Vagina (tissue), 2 donors: Measurements from ENCODE around the gene PRPF38B. TPM values are rescaled to one million over a fixed set of nuclear protein-coding genes. Genes with fewer than 3 reads are reported as not detected.
"Not testable (repeated sequence)": the region's sequence is repeated elsewhere in the genome, so short reads cannot be mapped to it uniquely, and the experiment has no call there.

Experiments
- DNase-seq, 2 donors: peaks; one replicate each; pipeline ENCODE4 v3.0.0-alpha.2; 2017; ENCODE audit errors: extremely low spot score in 2 of 2
- H3K27ac ChIP-seq: fragments of 200-600 bp; sonication (generic); one replicate; pipeline ENCODE4 v1.5.1; 2019
- H3K27me3 ChIP-seq: fragments of 200-600 bp; sonication (generic); one replicate; pipeline ENCODE4 v1.5.1; 2019
- H3K36me3 ChIP-seq, 2 donors: fragments of 200-600 bp; sonication (generic); one replicate each; pipeline ENCODE4 v1.5.1; 2017 to 2019
- H3K4me1 ChIP-seq: fragments of 200-600 bp; sonication (generic); one replicate; pipeline ENCODE4 v1.5.1; 2019
- H3K4me3 ChIP-seq, 2 donors: fragments of 200-600 bp; sonication (generic); 1 replicate in 1 of 2; 2 replicates in 1 of 2; pipeline ENCODE4 v1.5.1; 2016 to 2019
- H3K9me3 ChIP-seq: fragments of 200-600 bp; sonication (generic); one replicate; pipeline ENCODE4 v1.5.1; 2019
- POLR2A ChIP-seq, 2 donors: fragments of 450-650 bp; IDR thresholded peaks; one replicate each; pipeline ENCODE4 v1.6.1; 2017; ENCODE audit warnings: antibody characterized with exemption in 2 of 2, mild to moderate bottlenecking in 2 of 2, moderate library complexity in 2 of 2
- POLR2AphosphoS5 ChIP-seq, 2 donors: sonication (generic); formaldehyde crosslinking; IDR thresholded peaks; one replicate each; pipeline ENCODE4 v1.9.0; 2017; ENCODE audit warnings: antibody characterized with exemption in 2 of 2, mild to moderate bottlenecking in 2 of 2, low read depth in 1 of 2; ENCODE audit not compliant: insufficient read depth in 1 of 2
- intact Hi-C: fragments of 100-400 bp; cut with DNase I; formaldehyde crosslinking; loops from one replicate; pipeline ENCODE4 v1.15.1; 2023
- total RNA-seq: library from RNA; depleted of rRNA; stranded (reverse); fragments of >200 nt; gene quantifications from one replicate; pipeline ENCODE4 v1.2.3, GENCODE V29; 2016
- TF ChIP-seq, protein P1 (sequence below), 3 experiments: fragments of 450-650 bp in 2 of 3; fragments of 200-600 bp in 1 of 3; sonication (generic) in 1 of 3; IDR thresholded peaks; one replicate each; pipeline ENCODE4 v1.5.1; 2017 to 2019; ENCODE audit warnings: antibody characterized with exemption in 3 of 3, mild to moderate bottlenecking in 2 of 3, moderate library complexity in 2 of 3

Gene PRPF38B
- total RNA-seq, 1 donor from 2014 or later: 27.0 TPM

DNA sequence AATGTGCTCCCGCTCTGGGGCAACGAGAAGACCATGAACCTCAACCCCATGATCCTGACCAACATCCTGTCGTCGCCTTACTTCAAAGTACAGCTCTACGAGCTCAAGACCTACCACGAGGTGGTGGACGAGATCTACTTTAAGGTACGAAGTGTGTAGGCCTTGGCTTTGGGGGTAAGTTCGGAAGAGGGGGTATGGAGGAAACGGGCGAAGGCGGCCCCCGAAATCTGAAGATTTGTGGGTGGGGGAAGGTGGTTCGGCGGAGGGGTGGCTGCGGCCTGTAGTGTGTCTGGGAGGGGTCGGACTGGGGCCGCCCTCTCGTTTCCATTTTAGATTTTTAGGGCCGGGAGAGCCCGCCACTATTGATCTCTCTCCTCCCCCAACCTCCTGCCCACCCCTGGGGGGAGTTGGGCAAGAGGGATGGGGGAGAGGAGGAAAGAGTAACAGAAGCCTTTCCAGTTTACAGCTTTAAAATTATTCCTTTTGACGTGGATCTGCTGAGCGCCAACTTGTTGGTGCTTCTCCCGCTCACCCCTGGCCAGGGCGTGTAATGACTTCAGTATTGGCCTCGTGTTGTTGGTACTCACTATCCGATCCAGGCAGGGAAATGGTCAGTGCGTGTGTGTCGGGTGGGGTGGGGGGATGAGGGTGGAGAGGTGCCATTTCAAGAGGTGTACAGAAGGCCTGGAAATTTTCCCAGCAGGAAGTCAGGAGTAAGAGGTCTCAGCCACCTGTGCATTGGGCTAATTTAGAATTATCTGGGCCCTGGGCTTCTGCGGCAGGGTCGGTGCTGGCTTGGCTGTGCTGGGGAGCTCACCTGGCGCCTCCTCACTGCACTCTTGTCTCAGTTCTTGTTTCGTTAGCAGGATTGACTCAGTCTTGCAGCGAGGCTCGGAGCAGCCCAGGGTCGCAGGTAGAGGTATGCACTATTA lies 880 bp downstream of the PRPF38B start:
- H3K27ac ChIP-seq: peak overlapping the region; percentile 92
- H3K4me3 ChIP-seq: peak overlapping the region; percentile 73 to 90
- H3K27me3 ChIP-seq: no peaks in the 10 kb centered on the region
- TF ChIP-seq POLR2AphosphoS5 (IDR thresholded peaks at IDR 0.05; ENCODE audit: insufficient read depth in 1 of 2, low read depth in 1 of 2) (no peak), POLR2A (IDR thresholded peaks at IDR 0.05) (no peak)
- TF ChIP-seq, protein P1, sequence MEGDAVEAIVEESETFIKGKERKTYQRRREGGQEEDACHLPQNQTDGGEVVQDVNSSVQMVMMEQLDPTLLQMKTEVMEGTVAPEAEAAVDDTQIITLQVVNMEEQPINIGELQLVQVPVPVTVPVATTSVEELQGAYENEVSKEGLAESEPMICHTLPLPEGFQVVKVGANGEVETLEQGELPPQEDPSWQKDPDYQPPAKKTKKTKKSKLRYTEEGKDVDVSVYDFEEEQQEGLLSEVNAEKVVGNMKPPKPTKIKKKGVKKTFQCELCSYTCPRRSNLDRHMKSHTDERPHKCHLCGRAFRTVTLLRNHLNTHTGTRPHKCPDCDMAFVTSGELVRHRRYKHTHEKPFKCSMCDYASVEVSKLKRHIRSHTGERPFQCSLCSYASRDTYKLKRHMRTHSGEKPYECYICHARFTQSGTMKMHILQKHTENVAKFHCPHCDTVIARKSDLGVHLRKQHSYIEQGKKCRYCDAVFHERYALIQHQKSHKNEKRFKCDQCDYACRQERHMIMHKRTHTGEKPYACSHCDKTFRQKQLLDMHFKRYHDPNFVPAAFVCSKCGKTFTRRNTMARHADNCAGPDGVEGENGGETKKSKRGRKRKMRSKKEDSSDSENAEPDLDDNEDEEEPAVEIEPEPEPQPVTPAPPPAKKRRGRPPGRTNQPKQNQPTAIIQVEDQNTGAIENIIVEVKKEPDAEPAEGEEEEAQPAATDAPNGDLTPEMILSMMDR (IDR thresholded peaks at IDR 0.05): no peak
- no peaks in the 10 kb centered on the region for H3K9me3 ChIP-seq
- H3K4me1 ChIP-seq: peaks cover 39% of the 10 kb centered on the region
- intact Hi-C loops: loop anchor here (5.0 kb wide), 1 partner anchor 124 kb away; no protein-coding TSS in a partner anchor
- H3K36me3 ChIP-seq: peaks cover 0 to 20% of the 10 kb centered on the region in 2 donors
- DNase-seq: no peak

DNA sequence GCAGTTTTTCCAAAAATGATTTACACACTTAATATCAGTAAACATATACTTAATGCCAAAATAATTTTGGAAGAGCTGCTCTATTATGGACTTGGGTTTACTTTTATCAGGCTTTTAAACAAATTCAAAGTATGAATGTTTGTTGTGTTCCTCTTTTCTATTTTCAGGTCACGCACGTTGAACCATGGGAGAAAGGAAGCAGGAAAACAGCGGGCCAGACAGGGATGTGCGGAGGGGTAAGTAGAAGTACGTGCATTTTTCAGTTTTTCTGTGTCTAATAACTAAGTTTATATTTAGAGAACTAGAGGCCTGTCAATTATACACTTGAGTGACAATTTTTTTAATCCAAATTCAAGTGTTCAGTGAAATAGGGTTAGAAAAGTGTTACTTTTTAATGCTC lies 3.4 kb downstream of the PRPF38B start:
- H3K36me3 ChIP-seq: peaks cover 4 to 45% of the 10 kb centered on the region in 2 donors
- intact Hi-C loops: no loop called here
- TF ChIP-seq POLR2AphosphoS5 (IDR thresholded peaks at IDR 0.05; ENCODE audit: insufficient read depth in 1 of 2, low read depth in 1 of 2) (no peak), POLR2A (IDR thresholded peaks at IDR 0.05) (no peak)
- TF ChIP-seq, protein P1 (IDR thresholded peaks at IDR 0.05): no peak
- peaks cover 39% of the 10 kb centered on the region for H3K4me1 ChIP-seq
- no peaks in the 10 kb centered on the region for H3K9me3 ChIP-seq
- H3K27ac ChIP-seq: no peak overlapping the region
- DNase-seq: no peak
- H3K27me3 ChIP-seq: no peaks in the 10 kb centered on the region
- no peak overlapping the region for H3K4me3 ChIP-seq

DNA sequence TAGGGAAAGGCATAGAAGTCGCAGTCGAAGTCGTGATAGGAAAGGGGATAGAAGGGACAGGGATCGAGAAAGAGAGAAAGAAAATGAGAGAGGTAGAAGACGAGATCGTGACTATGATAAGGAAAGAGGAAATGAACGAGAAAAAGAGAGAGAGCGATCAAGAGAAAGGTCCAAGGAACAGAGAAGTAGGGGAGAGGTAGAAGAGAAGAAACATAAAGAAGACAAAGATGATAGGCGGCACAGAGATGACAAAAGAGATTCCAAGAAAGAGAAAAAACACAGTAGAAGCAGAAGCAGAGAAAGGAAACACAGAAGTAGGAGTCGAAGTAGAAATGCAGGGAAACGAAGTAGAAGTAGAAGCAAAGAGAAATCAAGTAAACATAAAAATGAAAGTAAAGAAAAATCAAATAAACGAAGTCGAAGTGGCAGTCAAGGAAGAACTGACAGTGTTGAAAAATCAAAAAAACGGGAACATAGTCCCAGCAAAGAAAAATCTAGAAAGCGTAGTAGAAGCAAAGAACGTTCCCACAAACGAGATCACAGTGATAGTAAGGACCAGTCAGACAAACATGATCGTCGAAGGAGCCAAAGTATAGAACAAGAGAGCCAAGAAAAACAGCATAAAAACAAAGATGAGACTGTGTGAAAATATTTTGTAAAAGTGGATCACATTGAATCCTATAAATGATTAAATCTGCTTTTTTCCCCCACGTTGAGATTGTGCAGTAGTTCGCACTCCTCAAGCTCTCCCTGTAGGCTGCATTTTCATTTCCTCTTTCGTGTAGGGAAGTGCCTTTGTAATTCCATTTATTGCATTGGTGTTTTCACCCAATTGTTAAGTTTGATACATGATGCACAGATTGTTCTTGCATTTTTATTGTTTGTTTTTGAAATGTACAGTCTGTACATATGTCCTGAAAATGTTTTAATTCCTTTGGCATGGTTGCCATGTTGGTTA lies 7.5 kb downstream of the PRPF38B start:
- Histone ChIP-seq H3K27ac (no peak overlapping the region), H3K27me3 (no peaks in the 10 kb centered on the region), H3K4me3 (no peak overlapping the region), H3K4me1 (peaks cover 21% of the 10 kb centered on the region), H3K9me3 (no peaks in the 10 kb centered on the region), H3K36me3 (peaks cover 4 to 55% of the 10 kb centered on the region in 2 donors)
- DNase-seq: no peak
- intact Hi-C loops: no loop called here
- TF ChIP-seq, protein P1 (IDR thresholded peaks at IDR 0.05): no peak
- TF ChIP-seq POLR2A (IDR thresholded peaks at IDR 0.05) (no peak), POLR2AphosphoS5 (IDR thresholded peaks at IDR 0.05; ENCODE audit: insufficient read depth in 1 of 2, low read depth in 1 of 2) (no peak)

DNA sequence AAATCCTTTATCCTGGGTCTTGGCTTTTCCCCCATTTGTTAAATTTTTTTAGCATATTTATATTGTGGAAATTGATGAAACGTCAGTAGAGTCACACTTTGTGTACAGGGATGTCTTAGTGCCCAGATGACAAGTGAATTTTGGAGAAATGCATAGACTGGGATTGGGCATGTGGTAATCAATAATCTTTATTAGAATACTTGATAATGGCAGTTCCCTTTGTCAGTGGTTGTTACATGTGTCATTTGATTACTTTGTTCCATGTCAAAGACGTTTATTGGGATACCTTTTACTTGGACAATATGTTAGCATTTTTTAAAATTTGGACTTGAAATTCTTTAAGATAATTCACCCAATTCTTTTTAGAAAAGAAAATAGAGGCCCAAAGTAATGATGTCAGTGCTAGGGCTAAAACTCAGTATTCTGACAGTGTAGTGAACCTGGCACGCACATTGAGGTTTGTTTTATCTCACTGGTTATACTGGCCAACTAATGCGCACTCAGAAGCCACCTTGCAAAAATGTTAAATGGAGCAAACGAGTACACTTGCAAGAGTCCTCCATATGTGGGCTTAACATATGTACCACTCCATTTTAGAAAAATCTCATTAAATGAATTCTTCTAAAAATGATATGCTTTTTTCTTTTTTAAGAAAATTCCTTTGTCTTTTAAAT lies 9.2 kb downstream of the PRPF38B start:
- Histone ChIP-seq H3K4me1 (peaks cover 12% of the 10 kb centered on the region), H3K9me3 (no peaks in the 10 kb centered on the region), H3K27ac (no peak overlapping the region), H3K36me3 (peaks cover 4 to 47% of the 10 kb centered on the region in 2 donors), H3K4me3 (no peak overlapping the region), H3K27me3 (no peaks in the 10 kb centered on the region)
- intact Hi-C loops: no loop called here
- no peak for TF ChIP-seq POLR2AphosphoS5 (IDR thresholded peaks at IDR 0.05; ENCODE audit: insufficient read depth in 1 of 2, low read depth in 1 of 2)
- TF ChIP-seq, protein P1 (IDR thresholded peaks at IDR 0.05): no peak
- no peak for DNase-seq

DNA sequence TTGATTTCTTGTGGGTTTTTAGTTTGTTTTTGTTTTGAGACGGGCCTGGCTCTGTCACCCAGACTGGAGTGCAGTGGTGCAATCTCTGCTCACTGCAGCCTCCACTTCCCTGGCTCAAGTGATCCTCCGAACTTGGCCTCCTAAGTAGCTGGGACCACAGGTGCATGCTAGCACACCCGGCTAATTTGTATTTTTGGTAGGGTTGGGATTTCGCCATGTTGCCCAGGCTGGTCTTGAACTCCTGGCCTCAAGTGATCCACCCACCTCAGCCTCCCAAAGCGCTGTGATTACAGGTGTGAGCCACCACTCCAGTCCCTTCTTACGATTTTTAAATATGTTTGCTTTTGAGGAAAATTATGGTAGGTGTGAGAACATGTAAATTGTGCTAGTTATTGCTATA lies 10.0 kb downstream of the PRPF38B start:
- H3K27ac ChIP-seq, H3K27me3 ChIP-seq, intact Hi-C loops, H3K4me3 ChIP-seq, DNase-seq, H3K9me3 ChIP-seq: not testable (repeated sequence)
- Histone ChIP-seq H3K36me3 (peaks cover 4 to 40% of the 10 kb centered on the region in 2 donors), H3K4me1 (peaks cover 12% of the 10 kb centered on the region)
